Sigmoid colon (tissue), 7 donors: Measurements from ENCODE around the gene SLC25A30. TPM values are rescaled to one million over a fixed set of nuclear protein-coding genes. Genes with fewer than 3 reads are reported as not detected.

Experiments used
- DNase-seq: peaks from one replicate; pipeline ENCODE4 v3.0.0-alpha.2; 2019
- H3K27ac ChIP-seq, 4 donors: fragments of 200-600 bp; sonication (generic); one replicate each; pipeline ENCODE4 v1.5.1; 2016 to 2019; ENCODE audit warnings: mild to moderate bottlenecking in 1 of 4
- H3K27me3 ChIP-seq, 3 donors: fragments of 200-600 bp; sonication (generic); one replicate each; pipeline ENCODE4 v1.5.1; 2019; ENCODE audit warnings: mild to moderate bottlenecking in 1 of 3
- H3K36me3 ChIP-seq, 4 donors: fragments of 200-600 bp; sonication (generic); one replicate each; pipeline ENCODE4 v1.5.1; 2016 to 2019
- H3K4me1 ChIP-seq, 4 donors: fragments of 200-600 bp; sonication (generic); one replicate each; pipeline ENCODE4 v1.5.1; 2017 to 2019
- H3K4me3 ChIP-seq, 4 donors: fragments of 200-600 bp; sonication (generic); one replicate each; pipeline ENCODE4 v1.5.1; 2017 to 2019; ENCODE audit warnings: mild to moderate bottlenecking in 2 of 4, moderate library complexity in 1 of 4
- H3K9me3 ChIP-seq, 4 donors: fragments of 200-600 bp in 3 of 4; sonication (generic) in 3 of 4; one replicate each; pipeline versions ENCODE4 v1.5.1 to v1.6.1; 2013 to 2019
- CTCF ChIP-seq, 4 experiments: fragments of 450-650 bp in 3 of 4; fragments of 200-600 bp in 1 of 4; IDR thresholded peaks; one replicate each; pipeline ENCODE4 v1.5.1; 2016 to 2019; ENCODE audit warnings: antibody characterized with exemption in 4 of 4, mild to moderate bottlenecking in 3 of 4, moderate library complexity in 2 of 4
- EP300 ChIP-seq, 4 donors: sonication (generic); formaldehyde crosslinking; IDR thresholded peaks; one replicate each; pipeline ENCODE4 v1.6.1; 2017; ENCODE audit warnings: antibody characterized with exemption in 4 of 4
- POLR2A ChIP-seq, 2 donors: fragments of 450-650 bp; IDR thresholded peaks; one replicate each; pipeline ENCODE4 v1.6.1; 2016; ENCODE audit warnings: antibody characterized with exemption in 2 of 2, mild to moderate bottlenecking in 2 of 2, moderate library complexity in 2 of 2
- POLR2AphosphoS5 ChIP-seq, 4 donors: sonication (generic); formaldehyde crosslinking; IDR thresholded peaks; one replicate each; pipeline ENCODE4 v1.6.1; 2017; ENCODE audit warnings: antibody characterized with exemption in 4 of 4
- WGBS, 2 donors: extraction: QIAGEN DNeasy Blood & Tissue Kit; methylation state at CpG; one replicate each; pipeline ENCODE4 v1.1.7; 2013; 5-methylcytosine and 5-hydroxymethylcytosine counted together
- intact Hi-C: fragments of 100-400 bp; cut with DNase I; formaldehyde crosslinking; loops from one replicate; pipeline ENCODE4 v1.15.1; 2023
- polyA plus RNA-seq, 3 donors: library from polyadenylated mRNA; stranded (reverse); fragments of 200-250 nt; gene quantifications; one replicate each; pipeline ENCODE4 v1.2.3, GENCODE V29; 2013
- total RNA-seq, 4 donors: library from RNA; depleted of rRNA; stranded (reverse); fragments of >200 nt; gene quantifications; one replicate each; pipeline ENCODE4 v1.1.0, GENCODE V29; 2016
- donor health status: healthy with polysubstance abuse.
- donor health status: Bipolar disorder and iron deficiency.
- donor health status: healthy.

SLC25A30 gene, protein sequence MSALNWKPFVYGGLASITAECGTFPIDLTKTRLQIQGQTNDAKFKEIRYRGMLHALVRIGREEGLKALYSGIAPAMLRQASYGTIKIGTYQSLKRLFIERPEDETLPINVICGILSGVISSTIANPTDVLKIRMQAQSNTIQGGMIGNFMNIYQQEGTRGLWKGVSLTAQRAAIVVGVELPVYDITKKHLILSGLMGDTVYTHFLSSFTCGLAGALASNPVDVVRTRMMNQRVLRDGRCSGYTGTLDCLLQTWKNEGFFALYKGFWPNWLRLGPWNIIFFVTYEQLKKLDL
- total RNA-seq, result 10 to 100 TPM in 2 of 4 donors, 1 to 10 TPM in 2; 9.1 to 15.9 (median 10.2) TPM
- 1 to 10 TPM; 5.8 to 8.4 (median 6.5) TPM for polyA plus RNA-seq

DNA sequence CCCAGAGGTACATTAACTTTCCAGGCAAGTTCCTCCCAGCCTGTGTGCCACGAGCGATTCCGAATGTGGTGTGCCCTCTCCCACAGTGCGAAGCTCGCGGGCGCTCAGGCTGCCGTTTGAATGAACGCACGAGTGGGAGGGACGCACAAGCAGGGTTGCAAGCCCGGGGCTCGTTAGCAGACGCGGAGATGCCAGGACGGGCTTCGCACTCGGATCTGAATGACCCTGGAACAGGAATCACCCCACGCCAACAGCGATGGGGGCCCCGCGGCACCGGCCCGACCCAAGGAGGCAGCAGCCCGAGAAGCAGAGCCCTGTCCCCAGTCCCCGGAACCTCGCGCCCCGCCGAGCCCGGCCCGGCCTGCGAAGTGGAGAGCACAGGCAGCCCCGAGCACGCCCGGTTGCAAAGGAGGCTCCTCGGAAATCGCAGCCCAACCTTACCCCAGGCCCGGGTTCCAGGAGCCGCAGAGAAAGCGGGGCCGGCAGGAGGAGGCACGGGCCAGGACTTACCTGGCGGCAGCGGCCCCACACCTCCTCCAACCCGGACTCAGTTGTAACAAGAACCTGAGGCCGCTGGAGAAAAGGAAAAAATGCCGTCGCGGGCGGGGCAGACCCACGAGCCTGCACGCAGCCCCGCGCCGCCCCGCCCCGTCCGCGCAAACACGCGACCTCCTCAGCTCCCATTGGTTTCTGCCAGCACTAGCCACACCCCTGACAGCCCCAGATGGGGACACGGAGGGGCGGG is at the start of gene SLC25A30:
SLC25A30 (minus strand) TSS at position 584 of the 745 bp plus-strand sequence. CDS start 6,948 bp downstream, outside the sequence.
- Histone ChIP-seq H3K27ac (peak within 1 kb of the TSS; percentile 90 to 92 (median 92)), H3K9me3 (no peaks in the 10 kb centered on the region), H3K27me3 (no peaks in the 10 kb centered on the region), H3K36me3 (no peaks in the 10 kb centered on the region), H3K4me3 (peak within 1 kb of the TSS; percentile 45 to 78 (median 72)), H3K4me1 (peaks cover 0 to 41% (median 29%) of the 10 kb centered on the region in 4 donors)
- DNase-seq, result peak; percentile 98
- TF ChIP-seq POLR2AphosphoS5 (IDR thresholded peaks at IDR 0.05), result peak; percentile 26 to 86 (median 72)
- no peak for TF ChIP-seq CTCF (IDR thresholded peaks at IDR 0.05)
- TF ChIP-seq EP300 (IDR thresholded peaks at IDR 0.05), result no peak
- peak; percentile 29 to 40 for TF ChIP-seq POLR2A (IDR thresholded peaks at IDR 0.05)
- intact Hi-C loops, result loop anchor here (1.0 to 5.0 kb wide), 2 partner anchors 46 kb away; partner anchors contain the start of gene COG3
- 0% methylated on average over 64 of the region's 64 CpGs for WGBS, 2 donors

DNA sequence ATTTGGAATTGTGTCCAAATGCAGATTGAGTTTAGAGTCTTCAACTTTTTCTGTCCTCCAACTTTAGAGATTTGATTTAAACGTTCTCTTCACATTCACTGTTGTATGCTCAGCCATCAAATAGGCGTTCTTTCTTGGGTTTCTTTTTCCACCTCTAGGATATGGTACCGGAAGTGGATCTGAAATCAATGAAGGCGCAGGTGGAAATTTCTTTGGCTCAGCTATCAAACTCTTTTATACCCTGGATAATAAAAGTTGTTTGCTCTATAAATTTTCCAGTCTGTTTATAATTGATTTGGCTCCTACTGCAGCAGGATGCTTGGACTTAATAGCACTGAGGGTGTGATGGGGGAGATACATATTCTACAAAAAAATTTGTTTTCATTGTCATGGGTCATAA is 48.2 kb upstream of the SLC25A30 start:
- Histone ChIP-seq H3K27me3 (no peaks in the 10 kb centered on the region), H3K27ac (no peak overlapping the region), H3K4me1 (peaks cover 0 to 42% (median 28%) of the 10 kb centered on the region in 4 donors), H3K9me3 (no peaks in the 10 kb centered on the region), H3K4me3 (no peak overlapping the region), H3K36me3 (no peaks in the 10 kb centered on the region)
- WGBS, 2 donors, result 14 to 75% methylated on average over 4 of the region's 4 CpGs
- TF ChIP-seq POLR2A (IDR thresholded peaks at IDR 0.05), result no peak
- no peak for TF ChIP-seq EP300 (IDR thresholded peaks at IDR 0.05)
- TF ChIP-seq POLR2AphosphoS5 (IDR thresholded peaks at IDR 0.05), result no peak
- TF ChIP-seq CTCF (IDR thresholded peaks at IDR 0.05), result no peak
- no peak for DNase-seq
- intact Hi-C loops, result no loop called here

DNA sequence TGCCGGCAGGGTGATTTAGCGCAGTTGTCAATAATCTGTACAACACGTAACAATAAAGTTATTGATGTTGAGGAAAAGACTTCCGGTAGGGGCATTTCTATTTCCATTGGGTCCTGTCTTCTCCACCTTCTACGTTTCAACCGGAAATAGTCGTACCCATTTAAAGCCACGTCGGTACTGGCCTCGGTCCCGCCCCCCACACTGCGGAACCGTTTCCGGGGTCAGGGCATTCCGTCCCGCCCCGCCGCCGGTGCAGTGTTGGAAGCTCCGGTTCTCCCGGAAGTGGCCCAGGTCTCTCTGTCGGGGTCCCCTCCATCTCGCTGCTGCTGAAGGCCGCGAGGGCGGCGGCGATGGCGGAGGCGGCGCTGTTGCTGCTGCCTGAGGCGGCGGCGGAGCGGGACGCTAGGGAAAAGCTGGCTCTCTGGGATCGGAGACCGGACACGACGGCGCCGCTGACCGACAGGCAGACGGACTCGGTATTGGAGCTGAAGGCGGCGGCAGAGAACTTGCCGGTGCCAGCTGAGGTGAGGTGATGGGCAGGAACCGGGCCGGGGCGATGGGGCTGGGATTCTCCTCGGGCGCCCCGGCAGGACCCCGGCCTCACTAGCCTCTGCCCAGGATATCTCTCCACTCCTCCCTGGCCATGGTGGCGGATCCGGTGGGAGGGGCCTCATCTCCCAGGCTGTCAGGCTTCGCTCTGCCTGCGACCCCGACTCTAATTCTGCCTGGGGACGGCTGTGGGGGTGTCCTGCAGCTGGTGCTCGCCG is 46.7 kb upstream of the SLC25A30 start, which contains the start of gene COG3:
COG3 (plus strand) TSS at position 253 of the 767 bp plus-strand sequence; CDS start at position 351, 98 bp downstream.
- peaks cover 0 to 36% (median 28%) of the 10 kb centered on the region in 4 donors for H3K4me1 ChIP-seq
- H3K4me3 ChIP-seq, result peak within 1 kb of the TSS; percentile 81 to 99 (median 90)
- 0 to 1% methylated on average over 63 of the region's 63 CpGs for WGBS, 2 donors
- no peaks in the 10 kb centered on the region for H3K27me3 ChIP-seq
- intact Hi-C loops, result loop anchor here (1.0 to 2.0 kb wide), 2 partner anchors 47 to 94 kb away; partner anchors contain the start of gene SLC25A30
- no peaks in the 10 kb centered on the region for H3K9me3 ChIP-seq
- H3K27ac ChIP-seq, result peak within 1 kb of the TSS; percentile 90 to 96 (median 94)
- peak; percentile 97 for DNase-seq
- TF ChIP-seq POLR2A (IDR thresholded peaks at IDR 0.05) (peak; percentile 74 to 82), EP300 (IDR thresholded peaks at IDR 0.05) (peak in 1 of 4 donors; percentile 51), CTCF (IDR thresholded peaks at IDR 0.05) (peak in 2 of 4 experiments; percentile 24 to 32), POLR2AphosphoS5 (IDR thresholded peaks at IDR 0.05) (peak; percentile 58 to 92 (median 88))
- H3K36me3 ChIP-seq, result no peaks in the 10 kb centered on the region

DNA sequence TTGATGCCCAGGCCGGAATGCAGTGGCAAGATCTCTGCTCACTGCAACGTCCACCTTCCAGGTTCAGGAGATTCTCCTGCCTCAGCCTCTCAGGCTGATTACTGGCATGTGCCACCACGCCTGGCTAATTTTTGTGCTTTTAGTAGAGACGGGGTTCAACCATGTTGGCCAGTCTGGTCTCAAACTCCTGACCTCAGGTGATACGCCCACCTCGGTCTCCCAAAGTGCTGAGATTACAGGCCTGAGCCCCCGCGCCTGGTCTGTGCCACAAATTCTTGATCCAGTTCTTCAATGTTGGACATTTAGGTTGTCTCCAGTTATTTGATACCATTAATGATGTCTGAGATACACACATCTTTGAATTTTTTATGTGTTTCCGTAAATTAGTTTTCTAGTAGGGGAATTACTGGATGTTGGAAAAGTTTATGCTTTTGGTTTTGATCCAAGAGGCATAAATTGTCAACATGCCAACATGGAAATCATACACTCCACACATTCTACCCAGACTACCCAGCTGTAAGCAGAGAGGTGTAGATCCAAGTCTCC is 46.0 kb upstream of the SLC25A30 start:
- H3K27me3 ChIP-seq, result no peaks in the 10 kb centered on the region
- peak overlapping the region; percentile 90 to 96 (median 94) for H3K27ac ChIP-seq
- WGBS, 2 donors, result 27 to 74% methylated on average over 9 of the region's 9 CpGs
- no peaks in the 10 kb centered on the region for H3K9me3 ChIP-seq
- no peaks in the 10 kb centered on the region for H3K36me3 ChIP-seq
- intact Hi-C loops, result loop anchor here (1.0 to 2.0 kb wide), 2 partner anchors 46 to 93 kb away; partner anchors contain the start of gene SLC25A30
- peak overlapping the region; percentile 81 to 99 (median 90) for H3K4me3 ChIP-seq
- H3K4me1 ChIP-seq, result peaks cover 0 to 35% (median 28%) of the 10 kb centered on the region in 4 donors
- no peak for TF ChIP-seq POLR2AphosphoS5 (IDR thresholded peaks at IDR 0.05)
- TF ChIP-seq CTCF (IDR thresholded peaks at IDR 0.05), result peak in 1 of 4 experiments; percentile 46
- no peak for TF ChIP-seq POLR2A (IDR thresholded peaks at IDR 0.05)
- no peak for TF ChIP-seq EP300 (IDR thresholded peaks at IDR 0.05)
- DNase-seq, result no peak
